Measurements from ENCODE around the gene CFAP107.

- TF ChIP-seq CTCF (IDR thresholded peaks at IDR 0.05), result no peak
- TF ChIP-seq SIN3A (IDR thresholded peaks at IDR 0.05; ENCODE audit: borderline replicate concordance, insufficient read depth, low read depth, low read length), result no peak
- TF ChIP-seq POLR2AphosphoS5 (IDR thresholded peaks at IDR 0.05; ENCODE audit: low read depth, low read length), result no peak
Observed at GRCh38 chr1:12711536-12711935, 34.5 kb upstream of the CFAP107 start.

Measured in Panc1 (cell line).